GM23338 (cell line): ENCODE data around the gene TLE2. TPM values are rescaled to one million over a fixed set of nuclear protein-coding genes. Genes with fewer than 3 reads are reported as not detected.

ENCODE experiments used
- ATAC-seq: fragments of 200-7000 bp; cut with Tn5 transposase; 3 replicates; pipeline ENCODE4 v1.9.1; 2020
- DNase-seq: peaks from one replicate; pipeline ENCODE4 v3.0.0-alpha.2; 2015; ENCODE audit warnings: low spot score
- H2AFZ ChIP-seq: fragments of 200-600 bp; sonication (generic); 2 replicates; pipeline ENCODE4 v1.8.0; 2016; ENCODE audit warnings: antibody characterized with exemption, mild to moderate bottlenecking, moderate library complexity
- H3F3A ChIP-seq: fragments of 200-600 bp; sonication (generic); replicated peaks from 2 replicates; pipeline ENCODE4 v1.8.0; 2017; ENCODE audit warnings: antibody characterized with exemption, mixed run types, low read depth
- H3K27ac ChIP-seq: fragments of 200-600 bp; sonication (generic); 2 replicates; pipeline ENCODE4 v1.6.1; 2016; ENCODE audit warnings: low read depth
- H3K27me3 ChIP-seq: fragments of 200-600 bp; sonication (generic); 2 replicates; pipeline ENCODE4 v1.8.0; 2016; ENCODE audit warnings: mild to moderate bottlenecking, mixed run types, moderate library complexity; ENCODE audit not compliant: insufficient read depth
- H3K36me3 ChIP-seq: fragments of 200-600 bp; sonication (generic); 2 replicates; pipeline ENCODE4 v1.8.0; 2016; ENCODE audit warnings: mild to moderate bottlenecking; ENCODE audit not compliant: insufficient read depth
- H3K4me1 ChIP-seq: fragments of 200-600 bp; sonication (generic); 2 replicates; pipeline ENCODE4 v1.8.0; 2016; ENCODE audit warnings: mild to moderate bottlenecking, moderate library complexity; ENCODE audit not compliant: insufficient read depth
- H3K4me2 ChIP-seq: fragments of 200-600 bp; sonication (generic); 2 replicates; pipeline ENCODE4 v1.7.1; 2017; ENCODE audit warnings: mixed run types
- H3K4me3 ChIP-seq: fragments of 200-600 bp; sonication (generic); 2 replicates; pipeline ENCODE4 v1.6.1; 2016; ENCODE audit warnings: mixed run types
- H3K79me2 ChIP-seq: fragments of 200-600 bp; sonication (generic); replicated peaks from 2 replicates; pipeline ENCODE4 v1.8.0; 2017; ENCODE audit warnings: mild to moderate bottlenecking; ENCODE audit not compliant: insufficient read depth
- H3K9me2 ChIP-seq: fragments of 200-600 bp; sonication (generic); 2 replicates; pipeline ENCODE4 v1.8.0; 2017; ENCODE audit not compliant: insufficient read depth
- H4K20me1 ChIP-seq: fragments of 200-600 bp; sonication (generic); replicated peaks from 2 replicates; pipeline ENCODE4 v1.8.0; 2017; ENCODE audit warnings: mild to moderate bottlenecking; ENCODE audit not compliant: insufficient read depth
- H3K27ac Mint-ChIP-seq: 2 replicates; pipeline ENCODE4 v1.8.0; 2020; ENCODE audit warnings: inconsistent platforms, mild to moderate bottlenecking, moderate library complexity, mixed read lengths
- H3K27me3 Mint-ChIP-seq: 3 replicates; pipeline ENCODE4 v1.8.0; 2022; ENCODE audit warnings: low read depth, mild to moderate bottlenecking, moderate library complexity, mixed read lengths, inconsistent platforms; ENCODE audit not compliant: insufficient read depth, poor library complexity
- H3K36me3 Mint-ChIP-seq: 3 replicates; pipeline ENCODE4 v1.8.0; 2021; ENCODE audit warnings: low read depth, mild to moderate bottlenecking, inconsistent platforms, moderate library complexity, mixed read lengths
- H3K4me1 Mint-ChIP-seq: 3 replicates; pipeline ENCODE4 v1.8.0; 2020; ENCODE audit warnings: mild to moderate bottlenecking, inconsistent platforms, mixed read lengths
- H3K4me3 Mint-ChIP-seq: 3 replicates; pipeline ENCODE4 v1.8.0; 2021; ENCODE audit warnings: moderate library complexity, mild to moderate bottlenecking, inconsistent platforms, mixed read lengths
- H3K9me3 Mint-ChIP-seq: 3 replicates; pipeline ENCODE4 v1.8.0; 2020; ENCODE audit warnings: moderate library complexity, mild to moderate bottlenecking, inconsistent platforms, mixed read lengths
- CREB1 ChIP-seq: fragments of 250-450 bp; sonication (Bioruptor Pico); IDR thresholded peaks from 2 replicates; pipeline ENCODE4 v1.5.0; 2020; ENCODE audit warnings: low read depth, mild to moderate bottlenecking, moderate library complexity
- EZH2 ChIP-seq: fragments of 200-600 bp; sonication (generic); IDR thresholded peaks from one replicate; pipeline ENCODE4 v1.8.0; 2017; ENCODE audit warnings: antibody characterized with exemption, mild to moderate bottlenecking, low read depth; ENCODE audit not compliant: unreplicated experiment
- EZH2phosphoT487 ChIP-seq: fragments of 200-600 bp; sonication (generic); IDR thresholded peaks from one replicate; pipeline ENCODE4 v1.8.1; 2018; ENCODE audit warnings: antibody characterized with exemption; ENCODE audit not compliant: unreplicated experiment
- JUNB ChIP-seq: IDR thresholded peaks from one replicate; pipeline ENCODE4 v1.6.1; 2016; ENCODE audit warnings: antibody characterized with exemption; ENCODE audit not compliant: unreplicated experiment
- NANOG ChIP-seq: IDR thresholded peaks from 2 replicates; pipeline ENCODE4 v1.6.1; 2016; ENCODE audit warnings: antibody characterized with exemption, borderline replicate concordance
- REST ChIP-seq: IDR thresholded peaks from one replicate; pipeline ENCODE4 v1.6.1; 2018; ENCODE audit warnings: antibody characterized with exemption; ENCODE audit not compliant: unreplicated experiment
- STAT1 ChIP-seq: IDR thresholded peaks from one replicate; pipeline ENCODE4 v1.6.1; 2016; ENCODE audit warnings: antibody characterized with exemption; ENCODE audit not compliant: unreplicated experiment
- ZNF114 ChIP-seq: fragments of 250-450 bp; sonication (Bioruptor Pico); IDR thresholded peaks from 2 replicates; pipeline ENCODE4 v1.5.0; 2020; ENCODE audit warnings: mild to moderate bottlenecking, moderate library complexity
- ZNF331 ChIP-seq: fragments of 250-450 bp; sonication (Bioruptor Pico); IDR thresholded peaks from 2 replicates; pipeline ENCODE4 v1.5.0; 2020; ENCODE audit warnings: low read depth, mild to moderate bottlenecking, moderate library complexity
- ZNF462 ChIP-seq: fragments of 250-450 bp; sonication (Bioruptor Pico); IDR thresholded peaks from 2 replicates; pipeline ENCODE4 v1.5.0; 2020; ENCODE audit warnings: mild to moderate bottlenecking, moderate library complexity
- polyA plus RNA-seq: library from polyadenylated mRNA; unstranded; fragments of >200 nt; fragmentation: Nextera tagmentation; extraction: Ambion mirVana; gene quantifications from 2 replicates; pipeline ENCODE4 v1.2.1, GENCODE V29; 2016
- total RNA-seq: library from RNA; depleted of rRNA; stranded (reverse); fragments of >200 nt; shearing (Covaris generic); gene quantifications from 2 replicates; pipeline ENCODE4 v1.2.3, GENCODE V29; 2014
- TF ChIP-seq, protein P1 (sequence below), 2 experiments: fragments of 200-600 bp in 1 of 2; sonication (generic) in 1 of 2; conservative IDR thresholded peaks; 2 replicates each; pipeline versions ENCODE4 v1.5.1 to v1.6.1; 2016 to 2017; ENCODE audit warnings: antibody characterized with exemption in 2 of 2, low read depth in 2 of 2, mild to moderate bottlenecking in 2 of 2, moderate library complexity in 1 of 2

TLE2 gene
- total and polyA plus RNA-seq, 2 experiments from 2014 or later = 5.2 to 22.8 TPM

DNA sequence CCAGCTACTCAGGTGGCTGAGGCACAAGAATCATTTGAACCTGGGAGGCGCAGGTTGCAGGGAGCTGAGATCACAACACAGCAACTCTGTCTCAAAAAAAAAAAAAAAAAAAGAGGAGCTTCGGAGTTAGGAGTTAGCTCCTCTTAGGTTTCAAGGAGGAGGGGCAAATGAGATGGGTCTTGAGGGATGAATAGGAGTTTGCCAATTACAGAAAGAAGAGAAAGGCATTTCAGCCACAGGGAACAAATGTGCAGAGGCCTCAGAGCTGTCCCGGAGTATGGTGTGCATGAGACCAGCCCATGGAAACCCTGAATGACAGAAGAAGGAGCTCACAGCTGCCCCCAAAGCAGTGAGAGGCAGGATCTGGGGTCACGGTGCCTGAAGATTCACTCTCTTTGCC is 24.6 kb downstream of the TLE2 start:
- H2AFZ ChIP-seq = no peak overlapping the region
- no peak overlapping the region for H3K4me2 ChIP-seq
- Mint-ChIP-seq H3K9me3 (no peaks in the 10 kb centered on the region), H3K27ac (no peak overlapping the region), H3K27me3 (peaks cover 4% of the 10 kb centered on the region), H3K4me3 (no peak overlapping the region), H3K4me1 (no peaks in the 10 kb centered on the region), H3K36me3 (peaks cover 2% of the 10 kb centered on the region; the same call in 1 of the 3 replicates)
- TF ChIP-seq EZH2phosphoT487 (no peak), ZNF331 (CRISPR knock-in tag) (no peak), EZH2 (no peak), CREB1 (no peak)
- no peaks in the 10 kb centered on the region for H3K9me2 ChIP-seq
- DNase-seq (no peak), ATAC-seq (no peak)
- H3F3A ChIP-seq = no peaks in the 10 kb centered on the region
- no peaks in the 10 kb centered on the region for H3K27me3 ChIP-seq
- no peak overlapping the region for H3K4me3 ChIP-seq
- H3K36me3 ChIP-seq = no peaks in the 10 kb centered on the region
- no peaks in the 10 kb centered on the region; the same call in 1 of the 2 replicates for H4K20me1 ChIP-seq
- H3K79me2 ChIP-seq = no peaks in the 10 kb centered on the region
- H3K27ac ChIP-seq = no peak overlapping the region
- no peaks in the 10 kb centered on the region; the same call in 1 of the 2 replicates for H3K4me1 ChIP-seq

- H3K27me3 Mint-ChIP-seq = peaks cover 5% of the 10 kb centered on the region
- H3K27me3 ChIP-seq = no peaks in the 10 kb centered on the region
- no peak overlapping the region for H3K27ac ChIP-seq
- no peaks in the 10 kb centered on the region; the same call in 1 of the 2 replicates for H3K4me1 ChIP-seq
- DNase-seq = no peak
- no peak overlapping the region for H3K4me2 ChIP-seq
- no peaks in the 10 kb centered on the region for H3F3A ChIP-seq
- H3K9me2 ChIP-seq = no peaks in the 10 kb centered on the region
- no peaks in the 10 kb centered on the region for H3K79me2 ChIP-seq
- no peaks in the 10 kb centered on the region for H3K4me1 Mint-ChIP-seq
- H3K9me3 Mint-ChIP-seq = no peaks in the 10 kb centered on the region
- H3K27ac Mint-ChIP-seq = no peak overlapping the region
- no peaks in the 10 kb centered on the region for H3K36me3 ChIP-seq
- no peak for ATAC-seq
- H3K36me3 Mint-ChIP-seq = peaks cover 7% of the 10 kb centered on the region; the same call in 2 of the 3 replicates
- no peak overlapping the region for H3K4me3 Mint-ChIP-seq
- no peak overlapping the region for H3K4me3 ChIP-seq
- H4K20me1 ChIP-seq = no peaks in the 10 kb centered on the region; the same call in 1 of the 2 replicates
- H2AFZ ChIP-seq = no peak overlapping the region
- TF ChIP-seq STAT1 = no peak
- TF ChIP-seq ZNF462 (CRISPR knock-in tag) = no peak
- no peak for TF ChIP-seq ZNF331 (CRISPR knock-in tag)
- no peak for TF ChIP-seq REST
- TF ChIP-seq, protein P1, sequence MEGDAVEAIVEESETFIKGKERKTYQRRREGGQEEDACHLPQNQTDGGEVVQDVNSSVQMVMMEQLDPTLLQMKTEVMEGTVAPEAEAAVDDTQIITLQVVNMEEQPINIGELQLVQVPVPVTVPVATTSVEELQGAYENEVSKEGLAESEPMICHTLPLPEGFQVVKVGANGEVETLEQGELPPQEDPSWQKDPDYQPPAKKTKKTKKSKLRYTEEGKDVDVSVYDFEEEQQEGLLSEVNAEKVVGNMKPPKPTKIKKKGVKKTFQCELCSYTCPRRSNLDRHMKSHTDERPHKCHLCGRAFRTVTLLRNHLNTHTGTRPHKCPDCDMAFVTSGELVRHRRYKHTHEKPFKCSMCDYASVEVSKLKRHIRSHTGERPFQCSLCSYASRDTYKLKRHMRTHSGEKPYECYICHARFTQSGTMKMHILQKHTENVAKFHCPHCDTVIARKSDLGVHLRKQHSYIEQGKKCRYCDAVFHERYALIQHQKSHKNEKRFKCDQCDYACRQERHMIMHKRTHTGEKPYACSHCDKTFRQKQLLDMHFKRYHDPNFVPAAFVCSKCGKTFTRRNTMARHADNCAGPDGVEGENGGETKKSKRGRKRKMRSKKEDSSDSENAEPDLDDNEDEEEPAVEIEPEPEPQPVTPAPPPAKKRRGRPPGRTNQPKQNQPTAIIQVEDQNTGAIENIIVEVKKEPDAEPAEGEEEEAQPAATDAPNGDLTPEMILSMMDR (conservative IDR thresholded peaks at IDR 0.05; ENCODE audit: low read depth in 2 of 2) = no peak
- no peak for TF ChIP-seq JUNB
- no peak for TF ChIP-seq CREB1
- TF ChIP-seq ZNF114 = no peak
- no peak for TF ChIP-seq NANOG
- no peak for TF ChIP-seq EZH2phosphoT487
- TF ChIP-seq EZH2 = no peak
Measured at GRCh38 chr19:3003046-3003445, 26.0 kb downstream of the TLE2 start.
